GM21723 (cell line): Measurements from ENCODE around the gene TRIOBP.

Experiments
- ATAC-seq: cut with Tn5 transposase; IDR thresholded peaks from one replicate; pipeline ENCODE4 v1.9.1; 2021; ENCODE audit warnings: mild to moderate bottlenecking, moderate library complexity; ENCODE audit not compliant: unreplicated experiment

The TRIOBP gene

DNA sequence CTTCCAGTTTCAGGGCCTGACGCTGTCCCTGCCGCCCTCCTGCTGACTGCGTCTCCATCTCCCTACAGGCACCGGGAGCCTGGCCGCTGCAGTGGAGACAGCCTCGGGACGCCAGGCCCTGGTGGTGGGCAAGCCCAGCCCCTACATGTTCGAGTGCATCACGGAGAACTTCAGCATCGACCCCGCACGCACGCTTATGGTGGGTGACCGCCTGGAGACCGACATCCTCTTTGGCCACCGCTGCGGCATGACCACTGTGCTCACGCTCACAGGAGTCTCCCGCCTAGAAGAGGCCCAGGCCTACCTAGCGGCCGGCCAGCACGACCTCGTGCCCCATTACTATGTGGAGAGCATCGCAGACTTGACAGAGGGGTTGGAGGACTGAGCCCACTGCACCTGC lies 31.4 kb upstream of the TRIOBP start:
- ATAC-seq, result no peak

GRCh38 chr22:37669586-37669985 lies 27.3 kb upstream of the TRIOBP start:
- ATAC-seq, result no peak

DNA sequence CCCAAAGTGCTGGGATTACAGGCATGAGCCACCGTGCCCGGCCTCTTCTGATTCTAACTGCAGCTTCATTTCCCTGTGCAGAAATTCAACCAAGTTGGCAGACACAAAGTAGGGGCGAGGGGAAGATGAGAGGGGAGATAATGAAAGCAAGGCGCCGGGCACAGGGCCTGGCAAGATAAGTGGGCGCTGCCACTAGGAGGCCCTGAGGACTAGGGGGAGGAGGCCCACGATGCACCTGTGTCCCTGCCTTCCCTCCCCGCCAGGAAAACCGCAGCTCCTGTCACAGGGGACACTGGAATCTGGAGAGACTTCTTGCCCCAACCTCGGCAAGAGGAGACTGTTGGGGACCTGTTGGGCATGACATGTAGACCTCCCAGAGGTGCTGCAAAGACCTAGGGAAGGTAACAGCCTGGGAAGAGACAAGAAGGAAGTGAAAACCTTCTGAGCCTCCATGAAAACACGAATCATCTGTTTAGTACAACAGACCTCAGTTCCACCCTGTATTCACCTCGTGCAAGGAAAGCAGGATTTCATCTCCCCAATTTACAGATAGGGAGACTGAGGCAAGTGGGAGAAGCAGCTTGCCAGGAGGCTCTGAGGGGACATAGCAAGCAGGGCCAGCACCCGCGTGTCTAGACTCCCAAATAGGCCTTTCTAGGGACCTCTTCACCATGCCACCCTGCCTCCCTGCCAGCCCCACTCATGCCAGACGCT lies 24.5 kb upstream of the TRIOBP start:
- no peak for ATAC-seq

GRCh38 chr22:37672920-37673455 lies 23.9 kb upstream of the TRIOBP start:
- no peak for ATAC-seq

GRCh38 chr22:37674248-37674647 lies 22.6 kb upstream of the TRIOBP start:
- ATAC-seq, result no peak

- ATAC-seq, result peak; percentile 46
Observed at GRCh38 chr22:37674951-37675929, 21.6 kb upstream of the TRIOBP start, which contains the start of gene LGALS1. Gene LGALS1, plus strand, starts transcription at chr22:37675636. Its CDS starts 67 bp downstream, at chr22:37675703.

GRCh38 chr22:37675930-37676735 lies 20.7 kb upstream of the TRIOBP start:
- ATAC-seq, result peak; percentile 4

DNA sequence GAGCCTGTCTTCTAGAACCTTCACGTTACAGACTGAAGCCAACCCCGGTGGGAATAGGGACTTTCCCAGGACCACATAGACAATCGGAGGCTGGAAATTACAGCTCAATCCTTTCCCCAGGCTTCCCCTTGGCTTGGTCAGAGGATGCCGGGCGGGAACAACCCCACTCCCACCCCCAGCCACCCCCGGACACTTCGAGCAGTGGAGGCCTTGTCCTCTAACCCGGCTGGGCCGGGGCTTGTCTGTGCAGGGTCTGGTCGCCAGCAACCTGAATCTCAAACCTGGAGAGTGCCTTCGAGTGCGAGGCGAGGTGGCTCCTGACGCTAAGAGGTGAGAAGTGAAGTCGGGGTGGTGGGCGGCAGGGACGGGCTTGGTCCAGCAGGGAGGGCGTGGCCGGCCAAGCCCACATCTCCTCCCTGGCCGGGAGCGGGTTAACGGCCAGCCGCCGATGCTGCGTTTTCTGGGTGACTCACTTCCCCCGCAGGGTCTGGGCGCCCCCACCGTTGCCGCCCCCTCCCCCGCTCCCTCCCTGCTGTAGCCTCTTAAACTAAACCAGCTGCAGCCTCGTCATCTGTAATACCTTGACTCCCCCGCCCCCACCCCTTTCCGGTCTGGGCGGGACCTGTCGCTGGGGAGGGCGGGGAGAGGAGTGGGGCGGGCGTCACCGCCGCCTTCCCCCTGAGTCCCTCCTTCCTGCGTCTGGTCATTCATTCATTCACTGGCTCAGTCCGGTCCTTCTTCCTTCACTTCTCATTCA lies 19.9 kb upstream of the TRIOBP start:
- ATAC-seq, result peak; percentile 44

DNA sequence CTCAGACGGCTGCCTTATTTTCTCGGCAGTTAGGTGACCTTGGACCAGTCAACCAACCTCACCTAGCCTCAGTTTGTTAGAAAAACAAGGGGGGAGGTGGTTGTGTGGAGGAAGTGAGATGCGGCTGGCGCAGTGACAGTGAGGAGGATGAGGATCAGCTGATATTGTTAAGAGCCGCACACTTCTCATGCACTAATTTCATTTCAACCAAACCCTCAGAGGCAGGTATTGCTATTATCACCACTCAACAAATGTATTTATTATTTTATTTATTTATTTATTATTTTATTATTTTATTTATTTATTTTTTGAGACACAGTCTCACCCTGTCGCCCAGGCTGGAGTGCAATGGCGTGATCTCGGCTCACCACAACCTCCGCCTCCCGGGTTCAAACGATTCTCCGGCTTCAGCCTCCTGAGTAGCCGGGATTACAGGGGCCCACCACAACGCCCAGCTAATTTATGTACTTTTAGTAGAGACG lies 19.3 kb upstream of the TRIOBP start:
- no peak for ATAC-seq

GRCh38 chr22:37678372-37678771 lies 18.5 kb upstream of the TRIOBP start:
- ATAC-seq, result no peak

- no peak for ATAC-seq
Observed at GRCh38 chr22:37679670-37680069, 17.2 kb upstream of the TRIOBP start.

DNA sequence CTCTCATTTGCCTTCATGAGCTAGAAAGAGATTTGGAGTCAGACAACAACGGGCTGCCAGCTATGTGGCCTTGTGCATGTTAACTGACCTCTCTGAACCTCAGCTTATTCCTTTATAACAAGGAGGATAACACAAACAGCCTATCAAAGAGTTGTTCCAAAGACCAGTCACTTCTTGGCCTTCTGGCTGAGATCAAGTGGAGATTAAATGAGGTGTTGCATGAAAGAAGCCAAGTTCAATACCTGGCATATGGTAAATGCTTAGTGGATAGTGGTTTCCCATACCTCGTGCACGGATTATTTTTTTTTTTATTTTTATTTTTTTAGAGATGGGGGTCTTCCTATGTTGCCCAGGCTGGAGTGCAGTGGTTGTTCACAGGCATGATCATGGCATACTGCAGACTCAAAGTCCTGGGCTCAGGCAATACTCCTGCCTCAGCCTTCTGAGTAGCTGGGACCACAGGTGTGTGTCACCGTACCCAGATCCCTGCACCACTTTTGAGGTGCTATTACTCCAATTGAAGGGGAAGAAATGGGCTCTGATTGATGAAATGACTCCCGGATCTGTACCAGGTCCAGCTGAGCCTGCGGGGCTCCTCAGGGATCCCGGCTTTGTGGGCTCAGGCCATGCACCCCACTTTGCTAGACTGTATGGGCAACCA lies 16.5 kb upstream of the TRIOBP start:
- no peak for ATAC-seq

- no peak for ATAC-seq
Observed at GRCh38 chr22:37681001-37681424, 15.8 kb upstream of the TRIOBP start.

GRCh38 chr22:37681556-37682049 lies 15.2 kb upstream of the TRIOBP start:
- ATAC-seq, result no peak

- ATAC-seq, result no peak
Observed at GRCh38 chr22:37684803-37685615, 11.8 kb upstream of the TRIOBP start.

- peak; percentile 79 for ATAC-seq
Observed at GRCh38 chr22:37686002-37686982, 10.6 kb upstream of the TRIOBP start, which contains the start of gene NOL12. Gene NOL12, plus strand, starts transcription at chr22:37686343. Its CDS starts 50 bp downstream, at chr22:37686393.

GRCh38 chr22:37690407-37690806 lies 6.4 kb upstream of the TRIOBP start:
- no peak for ATAC-seq
